NCI-H2196 (cell line): ENCODE results near the gene HEATR5B.
"Not testable (repeated sequence)": the region's sequence is repeated elsewhere in the genome, so short reads cannot be mapped to it uniquely, and the experiment has no call there.

Experiments used
- DNase-seq: peaks from one replicate; lab custom pipeline; 2025; ENCODE audit not compliant: unreplicated experiment; lab: John Stamatoyannopoulos, UW

Gene HEATR5B

DNA sequence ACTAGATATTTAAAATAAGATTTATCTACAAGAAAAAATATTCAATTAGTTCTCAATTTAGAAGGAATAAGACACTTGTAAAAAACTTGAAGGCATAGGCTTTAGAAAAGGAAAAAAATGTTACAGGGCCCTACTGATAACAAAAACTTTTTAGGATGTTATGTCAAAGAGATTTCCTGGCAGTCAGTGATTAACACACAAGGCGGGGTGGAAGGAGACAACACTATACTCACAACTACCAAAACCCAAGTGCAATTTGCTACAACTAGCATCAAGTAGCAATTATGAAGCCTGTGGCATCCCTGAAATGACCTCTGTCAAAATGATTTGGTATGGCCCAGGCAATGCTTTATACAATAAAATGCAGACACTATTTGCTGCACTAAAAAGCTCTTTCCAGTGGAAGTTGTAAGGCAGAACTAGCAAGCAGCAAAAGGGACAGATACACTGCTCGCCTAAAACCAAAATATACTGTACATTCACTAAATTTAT, 133.1 kb downstream of the HEATR5B start:
- no peak for DNase-seq

DNA sequence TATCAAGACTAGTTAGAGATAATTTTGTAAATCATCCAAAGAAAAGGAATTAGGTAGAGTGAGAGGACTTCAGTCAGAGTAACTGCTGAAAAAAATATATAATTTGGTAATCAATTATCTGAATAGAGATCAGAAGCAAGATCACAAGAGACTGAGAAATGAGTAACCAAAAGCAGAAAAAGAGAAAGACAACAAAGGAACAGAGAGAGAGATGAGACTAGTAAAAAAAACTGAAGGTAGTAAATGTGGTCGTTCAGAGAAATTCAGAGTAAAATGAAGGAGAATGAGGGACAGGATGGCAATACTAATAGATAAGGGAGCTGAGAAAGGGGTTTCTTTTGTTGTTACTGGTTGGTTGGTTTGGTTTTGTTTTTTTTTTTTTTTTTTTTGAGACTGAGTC, 134.3 kb downstream of the HEATR5B start:
- DNase-seq: no peak

DNA sequence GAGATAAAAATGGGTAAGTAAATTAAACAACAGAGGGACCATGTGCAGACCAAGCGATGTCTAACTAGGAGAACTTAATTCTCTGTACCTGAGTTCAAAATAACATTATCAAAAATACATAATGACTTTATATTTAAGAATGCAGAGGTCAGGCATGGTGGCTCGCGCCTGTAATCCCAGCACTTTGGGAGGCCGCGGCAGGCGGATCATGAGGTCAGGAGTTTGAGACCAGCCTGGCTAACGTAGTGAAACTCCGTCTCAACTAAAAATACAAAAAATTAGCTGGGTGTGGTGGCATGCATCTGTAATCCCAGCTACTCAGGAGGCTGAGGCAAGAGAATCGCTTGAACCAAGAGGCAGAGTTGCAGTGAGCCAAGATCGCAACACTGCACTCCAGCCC, 138.9 kb downstream of the HEATR5B start:
- not testable (repeated sequence) for DNase-seq

DNA sequence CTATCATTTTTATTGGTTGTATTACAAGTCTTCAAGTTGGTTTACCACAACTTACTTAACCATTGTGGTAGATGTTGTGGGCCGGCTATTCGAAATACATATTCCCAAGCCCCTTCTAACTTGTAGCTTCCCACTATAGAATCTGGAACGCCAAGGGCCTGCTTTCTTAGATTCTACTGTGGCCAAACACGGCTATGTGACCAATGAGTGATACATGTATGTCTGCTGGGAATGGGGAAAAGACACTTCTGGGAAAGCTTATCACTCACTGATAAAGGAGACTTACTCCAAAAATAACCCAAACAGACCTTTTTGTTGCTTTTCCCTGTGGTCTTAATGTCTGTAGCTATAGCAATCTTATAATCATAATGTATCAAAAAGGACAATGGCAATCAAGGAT, 142.3 kb downstream of the HEATR5B start:
- DNase-seq: no peak

DNA sequence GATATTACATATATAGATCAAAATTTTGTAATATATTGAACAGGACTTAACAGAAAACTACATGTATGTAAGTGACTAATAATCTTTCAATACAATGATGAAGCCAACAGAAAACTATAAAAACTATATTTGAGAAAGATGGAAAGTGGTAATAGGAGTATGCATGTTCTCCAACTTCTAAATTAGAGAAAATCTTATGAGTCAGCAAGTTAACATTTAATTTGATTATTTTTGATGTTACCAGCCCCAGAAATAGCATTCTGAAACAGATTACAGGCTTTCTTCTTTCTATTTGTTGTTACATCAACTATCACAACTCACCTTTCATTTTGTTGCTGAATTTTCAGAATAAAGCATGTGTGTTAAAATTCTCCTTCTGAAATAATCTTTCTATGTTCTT, 147.6 kb downstream of the HEATR5B start:
- DNase-seq: not testable (repeated sequence)

DNA sequence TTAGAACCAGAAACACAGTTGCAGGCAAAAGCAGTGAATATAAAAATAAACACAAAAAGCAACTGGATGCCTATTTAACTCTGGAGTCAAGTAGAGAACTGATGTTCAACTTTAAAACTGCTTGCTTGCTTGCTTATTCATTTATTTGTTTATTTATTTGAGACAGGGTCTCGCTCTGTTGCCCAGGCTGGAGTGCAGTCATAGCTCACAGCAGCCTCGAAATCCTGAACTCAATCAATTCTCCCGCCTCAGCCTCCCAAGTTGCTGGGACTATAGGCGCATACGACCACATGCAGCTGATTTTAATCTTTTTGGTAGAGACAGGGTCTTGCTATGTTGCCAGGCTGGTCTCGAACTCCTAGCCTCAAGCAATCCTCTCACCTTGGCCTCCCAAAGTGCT, 152.5 kb downstream of the HEATR5B start:
- not testable (repeated sequence) for DNase-seq
